Stimulated activated naive CD8-positive, alpha-beta T cell treated with anti-CD3 and anti-CD28 coated beads, Interleukin-15, amount 100 ng/mL, for 72 hours (primary cell): ENCODE data around the gene E2F6.

Experiments
- ATAC-seq: fragments of 150-1000 bp; cut with Tn5 transposase; 2 replicates; pipeline ENCODE4 v1.10.0; 2021; ENCODE audit warnings: mild to moderate bottlenecking, moderate library complexity
- DNase-seq, 2 donors: peaks; one replicate each; pipeline ENCODE4 v3.0.0; 2021 to 2022
- H3K27ac Mint-ChIP-seq, 2 donors: one replicate each; pipeline ENCODE4 v1.8.0; 2022; ENCODE audit warnings: mild to moderate bottlenecking in 2 of 2, mixed read lengths in 2 of 2, moderate library complexity in 2 of 2
- H3K27me3 Mint-ChIP-seq: one replicate; pipeline ENCODE4 v1.8.0; 2022; ENCODE audit warnings: mixed read lengths
- H3K4me1 Mint-ChIP-seq: one replicate; pipeline ENCODE4 v1.8.0; 2022; ENCODE audit warnings: mild to moderate bottlenecking, mixed read lengths
- H3K4me3 Mint-ChIP-seq, 2 donors: one replicate each; pipeline ENCODE4 v1.8.0; 2022; ENCODE audit warnings: mild to moderate bottlenecking in 2 of 2, mixed read lengths in 2 of 2, moderate library complexity in 1 of 2
- H3K9me3 Mint-ChIP-seq, 2 donors: one replicate each; pipeline ENCODE4 v1.8.0; 2022; ENCODE audit warnings: mixed read lengths in 2 of 2

E2F6 gene

DNA sequence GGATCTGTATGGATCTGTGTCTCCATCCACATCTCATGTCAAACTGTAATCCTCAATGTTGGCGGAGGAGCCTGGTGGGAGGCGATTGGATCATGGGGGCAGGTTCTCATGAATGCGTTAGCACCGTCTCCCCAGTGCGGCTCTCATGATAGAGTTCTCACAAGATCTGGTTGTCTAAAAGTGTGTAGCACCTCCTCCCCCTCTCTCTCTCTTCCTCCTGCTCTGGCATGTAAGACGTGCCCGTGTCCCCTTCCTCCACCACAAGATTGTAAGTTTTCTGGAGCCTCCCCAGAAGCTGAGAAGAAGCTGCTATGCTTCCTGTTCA, 66.6 kb downstream of the E2F6 start:
- Mint-ChIP-seq H3K27ac (no peak overlapping the region), H3K4me1 (no peaks in the 10 kb centered on the region), H3K27me3 (peaks cover 8% of the 10 kb centered on the region), H3K9me3 (no peaks in the 10 kb centered on the region), H3K4me3 (no peak overlapping the region)
- ATAC-seq (no peak), DNase-seq (no peak)

DNA sequence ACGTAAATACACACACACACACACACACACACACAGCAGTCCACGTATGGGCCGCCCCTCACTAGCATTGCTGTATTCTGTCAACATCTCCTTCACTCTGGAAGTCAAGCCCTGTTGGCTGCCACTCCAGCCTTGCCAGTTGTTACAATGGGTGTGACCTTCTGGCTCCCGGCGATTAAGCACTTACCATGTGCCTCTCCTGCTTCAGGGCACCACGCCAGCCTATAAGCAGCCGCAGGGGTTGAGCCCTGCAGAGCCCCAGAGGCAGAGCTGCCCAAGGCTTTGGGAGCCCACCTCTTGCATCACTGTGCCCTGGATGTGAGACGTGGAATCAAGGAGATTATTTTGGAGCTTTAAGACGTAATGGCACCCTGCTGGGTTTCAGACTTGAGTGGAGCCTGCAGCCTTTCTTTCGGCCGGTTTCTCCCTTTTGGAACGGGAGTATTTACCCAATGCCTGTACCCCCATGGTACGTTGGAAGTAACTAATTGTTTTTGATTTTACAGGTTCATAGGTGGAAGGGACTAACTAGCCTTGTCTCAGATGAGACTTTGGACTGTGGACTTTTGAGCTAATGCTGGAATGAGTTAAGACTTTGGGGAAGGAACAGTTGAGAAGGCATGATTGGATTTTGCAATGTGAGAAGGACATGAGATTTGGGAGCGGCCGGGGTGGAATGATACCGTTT, 67.1 kb downstream of the E2F6 start:
- DNase-seq, result no peak
- Mint-ChIP-seq H3K27ac (no peak overlapping the region), H3K9me3 (no peaks in the 10 kb centered on the region), H3K27me3 (peaks cover 8% of the 10 kb centered on the region), H3K4me1 (no peaks in the 10 kb centered on the region), H3K4me3 (no peak overlapping the region)
- no peak for ATAC-seq

GRCh38 chr2:11397513-11397912, 68.4 kb downstream of the E2F6 start:
- no peak for DNase-seq
- Mint-ChIP-seq H3K4me1 (no peaks in the 10 kb centered on the region), H3K27me3 (peaks cover 8% of the 10 kb centered on the region), H3K9me3 (no peaks in the 10 kb centered on the region), H3K4me3 (no peak overlapping the region), H3K27ac (no peak overlapping the region)
- no peak for ATAC-seq

DNA sequence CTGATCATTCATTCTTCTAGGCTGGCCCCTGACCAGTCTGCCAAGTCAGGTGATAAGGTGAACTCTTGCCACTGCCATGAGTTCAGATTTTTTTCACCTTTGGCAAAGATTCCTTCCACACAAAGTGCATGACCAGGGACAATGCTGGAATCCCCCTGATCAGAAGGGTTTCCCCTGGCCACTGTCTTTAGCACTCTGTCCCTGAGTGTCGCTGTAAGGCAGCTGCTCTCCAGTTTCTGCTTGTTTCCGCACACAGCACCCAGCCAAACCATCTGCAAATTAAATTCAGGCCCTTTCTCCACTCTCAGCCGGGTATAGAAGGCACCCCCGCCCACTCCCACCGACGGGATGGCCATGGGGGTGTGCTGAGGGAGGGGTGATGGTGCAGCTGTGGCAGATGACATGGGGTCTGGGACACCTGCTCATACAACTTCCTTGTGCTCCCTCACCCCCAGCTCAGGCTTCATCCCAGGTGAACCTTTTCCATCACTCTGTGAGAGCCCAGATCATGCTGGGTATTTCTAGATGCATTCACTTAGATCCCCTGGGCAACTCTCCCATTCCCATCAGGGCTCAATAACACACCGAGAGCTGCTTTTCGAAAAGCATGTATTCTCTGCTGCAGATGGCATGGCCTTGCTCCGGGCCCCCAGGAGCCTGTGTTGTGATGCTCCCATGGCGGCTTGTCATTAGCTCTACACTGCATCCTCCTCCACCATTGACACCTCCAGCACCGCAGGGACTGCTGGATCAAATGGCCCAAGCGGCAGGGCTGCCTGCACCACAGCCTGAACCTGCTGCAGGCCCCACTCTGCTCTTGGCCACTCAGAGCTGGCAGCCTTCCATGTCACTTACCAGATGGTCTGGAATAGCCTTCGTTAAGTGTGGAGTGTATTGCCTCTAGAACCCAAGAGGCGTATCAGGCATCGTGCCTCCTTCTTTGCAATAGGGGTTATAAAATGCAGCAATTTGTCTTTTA, 69.2 kb downstream of the E2F6 start:
- Mint-ChIP-seq H3K4me1 (no peaks in the 10 kb centered on the region), H3K9me3 (no peaks in the 10 kb centered on the region), H3K27me3 (peaks cover 8% of the 10 kb centered on the region), H3K27ac (peak overlapping the region in 1 of 2 donors; percentile 16), H3K4me3 (no peak overlapping the region)
- no peak for DNase-seq
- ATAC-seq, result no peak

DNA sequence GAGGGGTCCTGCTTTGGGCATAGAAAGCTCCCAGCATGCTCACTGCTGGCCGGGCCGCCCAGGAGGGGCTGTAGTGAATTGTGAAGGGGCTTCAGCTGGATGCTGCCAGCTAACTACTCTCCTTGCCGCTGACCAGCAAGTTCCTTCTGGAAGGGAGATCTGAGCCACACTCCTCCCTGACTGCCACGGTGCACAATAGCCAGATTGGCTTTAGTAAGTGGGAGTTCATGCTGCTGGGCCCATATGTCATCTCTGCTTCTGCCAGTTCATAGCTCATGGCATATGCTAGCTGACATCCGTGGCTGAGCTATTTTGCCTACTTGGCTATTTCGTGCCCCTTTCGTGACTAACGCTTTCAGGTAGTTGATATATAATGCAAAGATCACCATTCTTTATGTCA, 69.9 kb downstream of the E2F6 start:
- ATAC-seq (no peak), DNase-seq (no peak)
- Mint-ChIP-seq H3K4me1 (no peaks in the 10 kb centered on the region), H3K27me3 (peaks cover 8% of the 10 kb centered on the region), H3K27ac (no peak overlapping the region), H3K9me3 (no peaks in the 10 kb centered on the region), H3K4me3 (no peak overlapping the region)

GRCh38 chr2:11395389-11395788, 70.6 kb downstream of the E2F6 start:
- ATAC-seq (no peak), DNase-seq (no peak)
- Mint-ChIP-seq H3K27ac (no peak overlapping the region), H3K9me3 (no peaks in the 10 kb centered on the region), H3K4me3 (no peak overlapping the region), H3K4me1 (no peaks in the 10 kb centered on the region), H3K27me3 (peaks cover 8% of the 10 kb centered on the region)
